Keratinocyte (primary cell): ENCODE results near the gene TNRC6A.

Source experiments
- CTCF ChIP-seq, 3 experiments: IDR thresholded peaks in 1 of 3; conservative IDR thresholded peaks in 1 of 3; optimal IDR thresholded peaks in 1 of 3; 2 replicates in 2 of 3; 3 replicates in 1 of 3; pipeline versions ENCODE3 to v1.5.1; 2011; ENCODE audit warnings: low read length in 3 of 3, mild to moderate bottlenecking in 3 of 3, moderate library complexity in 2 of 3, control low read depth in 1 of 3, inconsistent platforms in 1 of 3; ENCODE audit not compliant: insufficient read depth in 2 of 3; ENCODE audit errors: extremely low read depth in 1 of 3
- EZH2 ChIP-seq: IDR thresholded peaks from one replicate; pipeline ENCODE4 v1.6.1; 2012; ENCODE audit warnings: inconsistent platforms, mild to moderate bottlenecking, low read length, moderate library complexity

- TF ChIP-seq CTCF (optimal IDR thresholded peaks at IDR 0.05 in 1 of 3, IDR thresholded peaks at IDR 0.05 in 1 of 3, conservative IDR thresholded peaks at IDR 0.05 in 1 of 3; ENCODE audit: extremely low read depth in 1 of 3, insufficient read depth in 2 of 3, low read length in 3 of 3) (no peak), EZH2 (no peak)
Measured at GRCh38 chr16:24853830-24854229, 124.4 kb downstream of the TNRC6A start.
